HT-29 (cell line): ENCODE results near the gene CCL26. TPM values are rescaled to one million over a fixed set of nuclear protein-coding genes. Genes with fewer than 3 reads are reported as not detected.
"Not testable (repeated sequence)": the region's sequence is repeated elsewhere in the genome, so short reads cannot be mapped to it uniquely, and the experiment has no call there.

ENCODE experiments used
- DNase-seq: peaks from one replicate; pipeline ENCODE4 v3.0.0-alpha.2; 2015; ENCODE audit warnings: low spot score
- total RNA-seq: library from RNA; depleted of rRNA; stranded (reverse); fragments of >200 nt; shearing (Covaris generic); gene quantifications from 2 replicates; pipeline ENCODE4 v1.2.3, GENCODE V29; 2014

CCL26 gene
- total RNA-seq, 1 experiment from 2014 or later = not detected

DNA sequence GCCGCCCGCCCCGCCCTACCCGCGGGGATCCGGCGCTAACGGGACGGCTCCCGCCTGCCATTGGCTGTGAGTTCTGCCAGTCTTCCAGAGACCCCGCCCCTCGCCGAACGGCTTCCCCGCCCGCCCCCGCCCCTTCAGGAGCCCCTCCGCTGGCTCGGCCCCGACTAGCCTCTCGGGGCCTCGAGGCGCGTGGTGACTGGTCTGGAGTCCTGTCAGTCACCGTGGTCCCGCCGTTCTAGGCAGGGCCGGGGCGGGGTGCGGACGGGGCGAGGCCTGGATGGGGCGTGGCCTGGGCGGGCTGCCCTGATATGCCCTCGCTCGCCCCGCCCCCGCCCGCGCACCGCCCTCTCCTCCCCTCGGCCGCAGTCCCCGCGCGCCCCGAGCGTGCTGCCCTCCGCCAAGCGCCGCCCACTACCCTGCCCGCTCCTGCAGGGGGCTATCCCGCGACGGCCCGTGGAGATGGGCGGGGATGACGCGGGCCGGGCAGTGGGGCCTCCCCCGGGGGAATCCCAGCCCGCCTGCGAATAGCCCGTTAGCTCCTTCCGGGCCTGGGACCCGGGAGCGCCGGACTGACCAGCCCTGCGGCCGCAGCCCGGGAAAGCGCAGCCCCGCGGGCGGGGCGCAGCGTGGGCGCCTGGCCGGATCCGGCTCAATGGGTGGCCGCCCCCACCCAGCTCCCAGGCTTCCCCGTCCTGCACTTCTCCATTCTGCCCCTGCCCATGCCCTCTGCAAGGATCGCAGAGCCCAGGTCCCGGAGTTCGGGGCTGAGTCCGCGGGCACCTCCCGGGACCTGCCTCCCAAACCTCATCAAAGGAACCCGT lies 32.8 kb downstream of the CCL26 start:
- peak; percentile 99 for DNase-seq

DNA sequence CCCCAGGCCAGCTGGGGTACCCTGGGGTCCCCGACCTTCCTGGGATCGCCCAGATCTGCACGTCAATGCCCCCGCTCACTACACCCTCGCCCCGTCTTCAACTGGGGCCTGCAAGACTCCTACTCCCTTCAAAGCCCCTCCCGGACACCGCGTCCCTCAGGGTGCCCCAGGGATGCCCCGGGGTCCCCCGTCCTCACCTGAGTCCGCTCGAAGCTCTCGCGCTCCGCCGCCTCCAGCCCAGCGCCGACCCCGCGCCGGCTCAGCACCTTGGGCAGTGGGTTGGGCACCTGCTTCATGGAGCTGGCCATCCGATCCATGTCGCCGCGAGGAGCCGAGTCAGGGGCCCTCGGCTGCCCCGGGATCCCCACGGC lies 33.4 kb downstream of the CCL26 start, which contains the start of gene HIP1:
Gene HIP1, minus strand, starts transcription at position 338 of the 371 bp plus-strand sequence. Its CDS starts 21 bp downstream, at position 317.
- no peak for DNase-seq

DNA sequence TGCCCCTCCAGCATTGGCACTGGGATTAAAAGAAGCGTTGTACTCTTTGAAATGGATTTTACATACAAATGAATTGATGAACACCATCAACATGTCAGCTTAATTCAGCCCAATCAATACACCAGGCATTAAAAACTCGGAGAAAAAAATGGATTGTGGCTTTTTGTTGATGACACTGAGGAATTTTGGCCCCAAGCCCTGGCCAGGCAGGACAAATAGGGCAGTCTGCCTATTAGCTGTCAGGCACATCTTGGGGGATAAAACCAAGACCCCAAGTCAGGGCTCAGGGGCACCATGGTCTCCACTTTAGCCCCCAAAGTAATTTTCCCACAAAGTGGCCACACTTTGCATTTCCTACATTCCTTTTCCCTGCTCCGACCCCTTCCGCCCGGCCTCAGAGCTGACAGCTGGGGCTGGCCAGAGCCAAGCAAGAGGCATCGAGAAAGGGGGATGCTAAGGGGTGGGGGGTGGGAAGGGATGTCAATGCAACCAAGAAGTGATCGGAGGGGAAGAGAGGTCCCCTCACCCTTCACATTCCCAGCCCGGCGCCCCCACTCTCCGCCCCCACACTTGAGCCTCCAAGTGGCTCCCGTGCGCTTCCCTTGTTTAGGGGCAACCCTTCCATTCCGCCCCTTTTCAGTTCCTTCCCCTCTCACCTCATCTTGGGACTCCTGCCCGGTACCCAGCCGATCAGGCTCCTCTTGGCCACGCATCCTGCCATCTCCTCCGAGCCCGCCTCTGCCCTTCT lies 34.0 kb downstream of the CCL26 start:
- no peak for DNase-seq

DNA sequence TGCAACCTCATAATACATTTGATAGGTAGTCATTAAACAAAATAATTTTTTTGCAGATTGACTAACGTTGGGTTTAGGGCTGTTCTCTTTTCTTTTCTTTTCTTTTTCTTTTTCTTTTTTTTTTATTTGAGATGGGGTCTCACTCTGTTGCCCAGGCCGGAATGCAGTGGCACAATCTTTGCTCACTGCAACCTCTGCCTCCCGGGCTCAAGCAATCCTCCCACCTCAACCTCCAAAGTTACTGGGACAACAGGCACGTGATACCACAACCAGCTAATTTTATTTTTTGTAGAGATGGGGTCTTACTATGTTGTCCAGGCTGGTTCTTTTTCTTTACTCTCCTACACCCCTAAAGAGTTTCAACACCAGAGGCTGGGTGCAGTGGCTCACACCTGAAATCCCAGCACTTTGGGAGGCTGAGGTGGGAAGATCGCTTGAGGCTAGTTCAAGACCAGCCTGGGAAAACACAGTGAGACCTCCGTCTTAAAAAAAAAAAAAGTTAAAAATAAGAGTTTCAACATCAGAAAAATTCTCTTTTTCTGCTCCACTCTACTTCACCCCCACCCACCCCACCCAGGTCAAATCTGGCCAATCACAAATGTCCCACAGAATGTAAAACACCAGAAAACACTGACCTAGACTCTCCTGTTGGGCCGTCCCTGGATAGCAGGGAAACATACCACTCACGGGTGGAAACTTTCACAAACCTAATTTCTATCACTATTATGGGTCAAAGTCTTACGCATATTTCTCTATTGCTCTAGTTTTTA lies 36.2 kb downstream of the CCL26 start:
- DNase-seq = no peak

DNA sequence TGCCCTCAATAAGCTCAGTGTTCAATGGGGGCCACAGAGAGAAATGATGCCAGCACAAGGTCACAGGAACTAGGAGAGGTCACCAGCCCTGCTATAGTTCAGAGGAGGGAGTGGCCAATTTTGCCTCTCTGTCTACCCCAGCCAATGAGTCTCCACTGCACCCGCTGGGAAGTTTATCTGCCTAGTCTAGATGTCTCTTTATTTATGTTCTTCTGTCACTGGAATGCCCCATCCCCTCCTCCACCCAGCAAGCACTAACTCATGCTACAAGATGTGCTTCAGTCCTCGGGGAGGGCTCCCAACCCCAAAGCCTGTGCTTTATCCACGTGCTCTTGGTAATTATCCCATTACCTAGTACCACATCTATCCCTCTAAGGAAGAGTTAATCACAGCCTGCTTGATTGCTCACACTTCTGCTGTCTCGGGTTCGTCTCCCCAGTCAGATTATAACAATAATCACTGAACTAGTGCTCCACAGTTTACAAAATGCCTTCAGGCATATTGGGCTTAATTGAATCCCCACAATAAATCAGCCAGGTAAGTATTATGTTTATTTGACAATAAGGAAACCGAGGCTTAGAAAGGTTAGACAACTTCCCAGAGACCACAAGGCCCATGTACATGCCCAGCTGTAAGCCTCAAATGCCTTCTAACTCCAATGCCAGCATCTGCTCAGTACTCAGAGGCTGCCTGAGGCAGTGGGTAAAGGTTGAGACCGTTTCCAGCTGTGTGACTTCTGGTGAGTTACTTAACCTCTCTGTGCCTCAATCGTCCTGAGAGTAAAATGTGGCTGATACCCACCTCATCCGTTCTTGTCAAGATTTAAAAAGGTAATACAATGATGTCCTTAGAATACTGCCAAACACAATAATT lies 37.2 kb downstream of the CCL26 start:
- no peak for DNase-seq

- no peak for DNase-seq
Observed at GRCh38 chr7:75732764-75733630, 39.0 kb downstream of the CCL26 start.

- DNase-seq = no peak
Observed at GRCh38 chr7:75732016-75732521, 39.9 kb downstream of the CCL26 start.

GRCh38 chr7:75729851-75730274 lies 42.1 kb downstream of the CCL26 start:
- DNase-seq = no peak

- peak; percentile 88 for DNase-seq
Observed at GRCh38 chr7:75727881-75728593, 44.0 kb downstream of the CCL26 start.

- DNase-seq = not testable (repeated sequence)
Observed at GRCh38 chr7:75727351-75727750, 44.7 kb downstream of the CCL26 start.

- no peak for DNase-seq
Observed at GRCh38 chr7:75725306-75725705, 46.7 kb downstream of the CCL26 start.

- DNase-seq = no peak
Observed at GRCh38 chr7:75723444-75723843, 48.6 kb downstream of the CCL26 start.

GRCh38 chr7:75722373-75722772 lies 49.6 kb downstream of the CCL26 start:
- DNase-seq = no peak

GRCh38 chr7:75721922-75722321 lies 50.1 kb downstream of the CCL26 start:
- DNase-seq = not testable (repeated sequence)

DNA sequence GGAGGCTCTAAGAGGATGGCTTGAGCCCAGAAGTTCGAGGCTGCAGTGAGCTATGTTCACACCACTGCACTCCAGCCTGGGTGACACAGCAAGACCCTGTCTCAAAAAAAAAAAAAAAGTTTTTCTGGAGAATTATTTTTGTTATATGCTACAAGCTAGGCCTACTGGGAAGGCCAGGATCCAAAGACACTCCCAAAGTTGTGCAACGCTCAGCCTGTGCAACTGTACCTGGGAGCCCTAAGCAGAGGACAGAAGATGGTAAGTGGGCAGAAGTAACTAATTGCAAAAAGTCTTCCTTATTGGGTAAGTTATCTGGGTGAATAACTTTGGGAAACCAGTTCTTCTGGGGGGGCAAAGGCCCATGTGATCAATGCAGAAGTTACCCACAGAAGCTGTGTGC lies 50.6 kb downstream of the CCL26 start:
- DNase-seq = no peak

DNA sequence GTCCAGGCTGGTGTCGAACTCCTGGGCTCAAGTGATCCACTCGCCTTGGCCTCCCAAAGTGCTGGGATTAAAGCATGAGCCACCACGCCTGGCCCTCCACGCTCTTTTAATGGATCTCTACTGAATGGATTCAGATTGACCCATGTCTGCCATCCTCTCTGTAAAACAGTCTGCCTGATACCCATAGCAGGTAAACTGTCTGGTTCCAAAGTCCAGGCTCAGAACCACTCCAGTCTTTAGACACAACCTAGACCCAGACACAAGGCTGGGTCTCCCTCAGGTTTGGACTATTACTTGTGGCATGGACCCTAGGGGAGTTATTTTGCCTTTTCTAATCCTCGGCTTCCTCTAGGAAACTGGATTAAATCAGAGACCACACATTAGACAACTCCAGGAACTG lies 52.4 kb downstream of the CCL26 start:
- no peak for DNase-seq
